K562 (cell line): ENCODE measurements around the gene COL9A2. TPM values are rescaled to one million over a fixed set of nuclear protein-coding genes. Genes with fewer than 3 reads are reported as not detected.

Experiments
- ATAC-seq: fragments of 200-7000 bp; cut with Tn5 transposase; 3 replicates; pipeline ENCODE4 v1.9.1; 2020; ENCODE audit warnings: moderate library complexity
- BruUV-seq: library from RNA; stranded (reverse); fragments of 400-500 nt; replicated peaks from 2 replicates; lab custom pipeline; 2021; lab: Mats Ljungman, UMichigan
- CTCF ChIA-PET: fragments of 300-600 bp; formaldehyde crosslinking; extraction: SDS; loops from one replicate; lab custom pipeline; 2021; ENCODE audit warnings: low intra/inter-chr PET ratio; lab: Yijun Ruan, JAX
- POLR2A ChIA-PET: fragments of 300-600, 350-650 bp; sonication (Branson Sonifier 250); formaldehyde crosslinking; extraction: SDS; loops from one replicate; lab custom pipeline; 2021; ENCODE audit warnings: antibody characterized with exemption, inconsistent platforms; lab: Yijun Ruan, JAX
- DNase-seq, 4 experiments: peaks; one replicate each; pipeline versions ENCODE4 v3.0.0 to v3.0.0-alpha.2; 2011 to 2018; ENCODE audit warnings: low spot score in 3 of 4, mixed read lengths in 3 of 4; ENCODE audit errors: extremely low read depth in 1 of 4
- FAIRE-seq: peaks from 2 replicates; lab custom pipeline; 2011; peaks lifted over from hg19 to GRCh38; lab: Jason Lieb, UNC
- H2AFZ ChIP-seq: 2 replicates; pipeline ENCODE4 v1.6.0; 2011; ENCODE audit warnings: low read depth, low read length, control low read depth, inconsistent platforms
- H3K27ac ChIP-seq: fragments of 200-600 bp; 3 replicates; pipeline ENCODE4 v1.8.0; 2011; ENCODE audit warnings: low read depth, mild to moderate bottlenecking, control low read depth, inconsistent platforms, low read length, moderate library complexity, mixed read lengths; ENCODE audit errors: extremely low read depth
- H3K27me3 ChIP-seq, 2 experiments: fragments of 300-600 bp in 1 of 2; 2 replicates in 1 of 2; 3 replicates in 1 of 2; pipeline versions ENCODE4 v1.6.0 to v1.8.0; 2011; ENCODE audit warnings: inconsistent platforms in 2 of 2, low read length in 2 of 2, mild to moderate bottlenecking in 1 of 2, mixed read lengths in 1 of 2, moderate library complexity in 1 of 2; ENCODE audit not compliant: control insufficient read depth in 2 of 2, insufficient read depth in 2 of 2
- H3K36me3 ChIP-seq: fragments of 300-600 bp; 3 replicates; pipeline ENCODE4 v1.8.0; 2011; ENCODE audit warnings: mild to moderate bottlenecking, low read length, inconsistent platforms; ENCODE audit not compliant: control insufficient read depth, insufficient read depth
- H3K4me1 ChIP-seq, 2 experiments: fragments of 200-600 bp in 1 of 2; replicated peaks in 1 of 2; 2 replicates in 1 of 2; 3 replicates in 1 of 2; pipeline versions ENCODE4 v1.5.1 to v1.8.0; 2011; ENCODE audit warnings: inconsistent platforms in 2 of 2, low read length in 2 of 2, mild to moderate bottlenecking in 1 of 2, mixed read lengths in 1 of 2, moderate library complexity in 1 of 2; ENCODE audit not compliant: control insufficient read depth in 2 of 2, insufficient read depth in 2 of 2
- H3K4me2 ChIP-seq: 2 replicates; pipeline ENCODE4 v1.6.1; 2011; ENCODE audit warnings: low read length, control low read depth, inconsistent platforms, mixed read lengths; ENCODE audit not compliant: insufficient read depth
- H3K4me3 ChIP-seq: fragments of 200-600 bp; sonication (generic), shearing (Covaris generic); 2 replicates; pipeline ENCODE4 v1.5.1; 2016; ENCODE audit warnings: control low read depth, inconsistent platforms
- H3K79me2 ChIP-seq: fragments of 200-600 bp; 3 replicates; pipeline ENCODE4 v1.8.0; 2011; ENCODE audit warnings: low read length, inconsistent platforms; ENCODE audit not compliant: control insufficient read depth, insufficient read depth
- H3K9ac ChIP-seq, 2 experiments: 2 replicates each; pipeline versions ENCODE4 v1.6.0 to v1.6.1; 2011; ENCODE audit warnings: low read depth in 2 of 2, low read length in 2 of 2, control low read depth in 1 of 2, inconsistent platforms in 1 of 2, mild to moderate bottlenecking in 1 of 2, mixed read lengths in 1 of 2; ENCODE audit not compliant: insufficient read depth in 1 of 2
- H3K9me1 ChIP-seq: one replicate; pipeline ENCODE4 v1.6.0; 2011; ENCODE audit warnings: inconsistent platforms, mild to moderate bottlenecking, low read length, moderate library complexity; ENCODE audit not compliant: control insufficient read depth, insufficient read depth
- H3K9me3 ChIP-seq: replicated peaks from 2 replicates; pipeline ENCODE4 v1.5.1; 2011; ENCODE audit warnings: low read depth, low read length, inconsistent platforms; ENCODE audit not compliant: control insufficient read depth, insufficient read depth
- H4K20me1 ChIP-seq: replicated peaks from 2 replicates; pipeline ENCODE4 v1.6.1; 2011; ENCODE audit warnings: low read length, inconsistent platforms, mixed read lengths; ENCODE audit not compliant: control insufficient read depth, insufficient read depth
- ADNP ChIP-seq: fragments of 200-800 bp; sonication (Bioruptor generic); IDR thresholded peaks from 2 replicates; pipeline ENCODE4 v1.6.1; 2016; ENCODE audit warnings: missing genetic modification characterization, missing compliant biosample characterization
- ARHGAP35 ChIP-seq: fragments of 450-650 bp; IDR thresholded peaks from 2 replicates; pipeline ENCODE4 v1.6.1; 2018; ENCODE audit not compliant: partially characterized antibody
- BRD4 ChIP-seq: fragments of 200-600 bp; sonication (generic); IDR thresholded peaks from 2 replicates; pipeline ENCODE4 v1.6.1; 2017; ENCODE audit warnings: inconsistent platforms
- ELF1 ChIP-seq: fragments of 200-800 bp; sonication (Bioruptor generic); IDR thresholded peaks from 2 replicates; pipeline ENCODE4 v1.6.1; 2016; ENCODE audit warnings: missing genetic modification characterization, missing compliant biosample characterization
- GABPA ChIP-seq: fragments of 200-800 bp; sonication (Bioruptor generic); conservative IDR thresholded peaks from 2 replicates; pipeline ENCODE4 v1.6.1; 2016; ENCODE audit warnings: low read depth, missing genetic modification characterization, missing compliant biosample characterization
- L3MBTL2 ChIP-seq: fragments of 450-650 bp; IDR thresholded peaks from 2 replicates; pipeline ENCODE4 v1.6.1; 2016; ENCODE audit warnings: mild to moderate bottlenecking, moderate library complexity
- RB1 ChIP-seq: fragments of 450-650 bp; IDR thresholded peaks from 2 replicates; pipeline ENCODE4 v1.6.1; 2017; ENCODE audit warnings: low read depth, mild to moderate bottlenecking
- RUNX1 ChIP-seq: sonication (generic); IDR thresholded peaks from 2 replicates; pipeline ENCODE4 v1.6.1; 2016; ENCODE audit warnings: antibody characterized with exemption, low read depth
- SIRT6 ChIP-seq: IDR thresholded peaks from one replicate; pipeline ENCODE4 v1.6.1; 2012; ENCODE audit warnings: low read depth, mild to moderate bottlenecking, control low read depth, inconsistent platforms, low read length, moderate library complexity
- SPI1 ChIP-seq: IDR thresholded peaks from 2 replicates; pipeline ENCODE4 v1.6.1; 2011; ENCODE audit warnings: low read depth, low read length, control low read depth, borderline replicate concordance
- ZFP30 ChIP-seq: fragments of 250-450 bp; sonication (Bioruptor Pico); IDR thresholded peaks from 2 replicates; pipeline ENCODE4 v1.8.0; 2022; ENCODE audit warnings: moderate library complexity, mild to moderate bottlenecking, inconsistent platforms, borderline replicate concordance
- ZNF311 ChIP-seq: fragments of 250-450 bp; sonication (Bioruptor Pico); IDR thresholded peaks from 2 replicates; pipeline ENCODE4 v1.4.0; 2020; ENCODE audit warnings: mild to moderate bottlenecking, moderate library complexity
- ZNF561 ChIP-seq: fragments of 450-650 bp; formaldehyde crosslinking; conservative IDR thresholded peaks from 2 replicates; pipeline ENCODE4 v1.4.0; 2020; ENCODE audit warnings: mild to moderate bottlenecking, moderate library complexity
- ZNF644 ChIP-seq: fragments of 200-800 bp; sonication (Bioruptor generic); IDR thresholded peaks from 2 replicates; pipeline ENCODE4 v1.6.1; 2016; ENCODE audit warnings: low read depth, missing genetic modification characterization, missing compliant biosample characterization
- ZNF696 ChIP-seq: fragments of 250-450 bp; sonication (Bioruptor Pico); conservative IDR thresholded peaks from 2 replicates; pipeline ENCODE4 v1.4.0; 2020; ENCODE audit warnings: mild to moderate bottlenecking, moderate library complexity
- WGBS: fragments of 100-300 bp; shearing (Covaris generic); methylation state at CpG from one replicate; pipeline ENCODE4 v1.1.6; 2016; ENCODE audit warnings: low coverage, mixed read lengths; ENCODE audit not compliant: insufficient coverage; ENCODE audit errors: missing lambda C conversion rate; 5-methylcytosine and 5-hydroxymethylcytosine counted together
- in situ Hi-C: fragments of 300-500 bp; cut with MboI; formaldehyde crosslinking; loops from 4 replicates; pipeline ENCODE4 v1.15.0; 2018; ENCODE audit warnings: inconsistent platforms, mixed read lengths
- intact Hi-C: fragments of 100-400 bp; cut with micrococcal nuclease; formaldehyde crosslinking; loops from 2 replicates; pipeline ENCODE4 v1.14.2; 2022
- polyA plus RNA-seq, 8 experiments: library from polyadenylated mRNA; depleted of rRNA in 4 of 8; stranded (reverse) in 5 of 8; unstranded in 3 of 8; fragments of >200 nt; fragmentation: Nextera tagmentation in 2 of 8; fragmentation: Illumina TruSeq in 1 of 8; extraction: Ambion mirVana in 2 of 8; extraction: Trizol in 1 of 8; gene quantifications; 2 replicates each; pipeline versions ENCODE4 v1.2.1 to v1.2.3, GENCODE V29; 2011 to 2014; ENCODE audit warnings: inconsistent platforms in 1 of 8, missing spikeins in 1 of 8
- total RNA-seq, 7 experiments: library from RNA; depleted of rRNA in 6 of 7; stranded (reverse); fragments of >200 nt in 6 of 7; fragmentation: Illumina TruSeq in 2 of 7; extraction: Trizol in 2 of 7; gene quantifications; 2 replicates each; pipeline versions ENCODE4 v1.2.1 to v1.2.3, GENCODE V29; 2011 to 2021; ENCODE audit warnings: low replicate concordance in 1 of 7
- TF ChIP-seq, protein P1 (sequence below), 2 experiments: fragments of 450-650 bp in 1 of 2; sonication (generic) in 1 of 2; formaldehyde crosslinking; conservative IDR thresholded peaks; 2 replicates each; pipeline versions ENCODE4 v1.4.0 to v1.8.1; 2020 to 2022; ENCODE audit warnings: mild to moderate bottlenecking in 1 of 2, missing genetic modification reagents in 1 of 2
- TF ChIP-seq, protein P2 (sequence below): fragments of 250-450 bp; sonication (Bioruptor Pico); IDR thresholded peaks from 2 replicates; pipeline ENCODE4 v1.8.0; 2022; ENCODE audit warnings: inconsistent platforms, mild to moderate bottlenecking, moderate library complexity, borderline replicate concordance
- TF ChIP-seq, protein P3 (sequence below): IDR thresholded peaks from 2 replicates; pipeline ENCODE4 v1.6.1; 2016; ENCODE audit warnings: missing genetic modification characterization, missing compliant biosample characterization

The COL9A2 gene
- total and polyA plus RNA-seq, 9 of the 15 experiments (the other 6 are each of a cell fraction or from before 2014, with no cell fraction given) = 0.03 to 2.2 (median 0.31) TPM

DNA sequence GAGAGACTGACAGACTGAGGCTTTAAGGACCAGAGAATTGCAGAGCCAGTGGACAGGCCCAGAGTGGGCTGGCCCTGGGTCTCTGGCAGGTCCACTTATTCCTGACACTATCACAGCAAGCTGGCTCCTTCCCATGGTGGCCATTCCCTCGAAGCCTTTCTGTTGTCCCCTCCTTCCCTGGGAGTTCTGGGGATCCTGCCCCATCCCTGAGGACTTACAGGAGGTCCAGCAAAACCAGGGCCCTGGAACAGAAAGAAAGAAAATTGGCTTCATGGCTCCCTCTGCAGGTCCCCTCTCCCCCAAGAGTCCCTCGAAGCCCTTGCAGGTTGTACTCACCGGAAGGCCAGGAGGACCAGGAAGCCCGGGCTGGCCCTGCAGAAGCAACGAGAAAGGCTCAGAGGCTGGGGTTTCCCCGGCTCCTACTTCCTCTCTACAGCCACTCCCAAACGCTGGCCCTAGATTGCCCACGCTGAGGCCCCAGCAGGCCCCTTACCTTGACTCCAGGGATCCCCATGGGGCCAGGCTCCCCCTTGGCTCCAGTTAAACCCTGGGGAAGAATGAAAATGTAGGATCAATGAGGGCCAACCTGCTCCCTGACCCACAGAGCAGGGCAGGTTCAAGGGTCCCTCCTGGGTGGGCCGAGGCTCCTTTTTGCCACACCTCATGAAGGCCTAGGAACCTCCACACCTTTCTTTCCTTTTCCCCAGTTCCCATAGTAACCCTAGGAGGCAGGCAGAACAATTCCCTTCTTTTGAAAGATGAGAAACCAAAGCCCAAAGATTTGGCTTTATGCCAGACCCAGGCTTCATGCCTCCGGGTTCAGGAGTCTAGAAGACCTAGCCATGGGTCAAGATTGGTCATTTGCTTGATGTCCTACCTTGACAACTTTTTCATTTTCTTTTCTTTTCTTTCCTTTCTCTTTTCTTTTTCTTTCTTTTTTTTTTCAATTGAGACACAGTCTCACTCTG, 4.6 kb downstream of the COL9A2 start:
- no TSS peak for BruUV-seq
- FAIRE-seq = no peak
- Histone ChIP-seq H3K9me3 (no peaks in the 10 kb centered on the region), H2AFZ (peak overlapping the region; percentile 50), H3K9ac (peak overlapping the region in 1 of 2 experiments; percentile 51; a peak in 1 of 4 replicates), H3K4me1 (peaks cover 29 to 64% of the 10 kb centered on the region in 2 experiments), H3K79me2 (no peaks in the 10 kb centered on the region), H3K4me2 (no peak overlapping the region; the same call in 1 of the 2 replicates), H3K27ac (no peak overlapping the region), H3K36me3 (no peaks in the 10 kb centered on the region), H3K27me3 (no peaks in the 10 kb centered on the region; a peak in 1 of 5 replicates), H4K20me1 (no peaks in the 10 kb centered on the region), H3K4me3 (no peak overlapping the region), H3K9me1 (no peaks in the 10 kb centered on the region)
- intact Hi-C loops (no loop called here), in situ Hi-C loops (no loop called here)
- POLR2A ChIA-PET = no interaction called here
- CTCF ChIA-PET = interaction anchor here (0.6 to 0.9 kb wide), 2 partner anchors 92 to 228 kb away, joined by 3 to 4 read pairs; no protein-coding TSS in a partner anchor
- peak in 1 of 4 experiments; percentile 50 for DNase-seq
- WGBS = 40% methylated on average over 10 of the region's 10 CpGs
- peak; percentile 18 for ATAC-seq
- TF ChIP-seq, protein P1, sequence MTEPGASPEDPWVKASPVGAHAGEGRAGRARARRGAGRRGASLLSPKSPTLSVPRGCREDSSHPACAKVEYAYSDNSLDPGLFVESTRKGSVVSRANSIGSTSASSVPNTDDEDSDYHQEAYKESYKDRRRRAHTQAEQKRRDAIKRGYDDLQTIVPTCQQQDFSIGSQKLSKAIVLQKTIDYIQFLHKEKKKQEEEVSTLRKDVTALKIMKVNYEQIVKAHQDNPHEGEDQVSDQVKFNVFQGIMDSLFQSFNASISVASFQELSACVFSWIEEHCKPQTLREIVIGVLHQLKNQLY (CRISPR knock-in tag; conservative IDR thresholded peaks at IDR 0.05) = no peak
- TF ChIP-seq ZFP30 (CRISPR knock-in tag) = no peak
- no peak for TF ChIP-seq RUNX1
- TF ChIP-seq, protein P2, sequence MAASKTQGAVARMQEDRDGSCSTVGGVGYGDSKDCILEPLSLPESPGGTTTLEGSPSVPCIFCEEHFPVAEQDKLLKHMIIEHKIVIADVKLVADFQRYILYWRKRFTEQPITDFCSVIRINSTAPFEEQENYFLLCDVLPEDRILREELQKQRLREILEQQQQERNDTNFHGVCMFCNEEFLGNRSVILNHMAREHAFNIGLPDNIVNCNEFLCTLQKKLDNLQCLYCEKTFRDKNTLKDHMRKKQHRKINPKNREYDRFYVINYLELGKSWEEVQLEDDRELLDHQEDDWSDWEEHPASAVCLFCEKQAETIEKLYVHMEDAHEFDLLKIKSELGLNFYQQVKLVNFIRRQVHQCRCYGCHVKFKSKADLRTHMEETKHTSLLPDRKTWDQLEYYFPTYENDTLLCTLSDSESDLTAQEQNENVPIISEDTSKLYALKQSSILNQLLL (CRISPR knock-in tag) = no peak
- peak; percentile 64 for TF ChIP-seq ELF1 (tag)
- TF ChIP-seq ADNP (tag) = no peak
- TF ChIP-seq L3MBTL2 = peak; percentile 45; the same call in 1 of the 2 replicates
- no peak for TF ChIP-seq ZNF696
- no peak for TF ChIP-seq ZNF311 (CRISPR knock-in tag)
- peak; percentile 36; the same call in 1 of the 2 replicates for TF ChIP-seq GABPA (tag)
- TF ChIP-seq ZNF644 (tag) = 0 out of 2 replicates have a peak, but pooled peaks have one; percentile 29
- peak; percentile 81; the same call in 1 of the 2 replicates for TF ChIP-seq SPI1
- 0 out of 2 replicates have a peak, but pooled peaks have one; percentile 45 for TF ChIP-seq BRD4
- TF ChIP-seq RB1 = 0 out of 2 replicates have a peak, but pooled peaks have one; percentile 20
- no peak for TF ChIP-seq SIRT6
- TF ChIP-seq ZNF561 = no peak
- TF ChIP-seq ARHGAP35 = no peak
- TF ChIP-seq, protein P3, sequence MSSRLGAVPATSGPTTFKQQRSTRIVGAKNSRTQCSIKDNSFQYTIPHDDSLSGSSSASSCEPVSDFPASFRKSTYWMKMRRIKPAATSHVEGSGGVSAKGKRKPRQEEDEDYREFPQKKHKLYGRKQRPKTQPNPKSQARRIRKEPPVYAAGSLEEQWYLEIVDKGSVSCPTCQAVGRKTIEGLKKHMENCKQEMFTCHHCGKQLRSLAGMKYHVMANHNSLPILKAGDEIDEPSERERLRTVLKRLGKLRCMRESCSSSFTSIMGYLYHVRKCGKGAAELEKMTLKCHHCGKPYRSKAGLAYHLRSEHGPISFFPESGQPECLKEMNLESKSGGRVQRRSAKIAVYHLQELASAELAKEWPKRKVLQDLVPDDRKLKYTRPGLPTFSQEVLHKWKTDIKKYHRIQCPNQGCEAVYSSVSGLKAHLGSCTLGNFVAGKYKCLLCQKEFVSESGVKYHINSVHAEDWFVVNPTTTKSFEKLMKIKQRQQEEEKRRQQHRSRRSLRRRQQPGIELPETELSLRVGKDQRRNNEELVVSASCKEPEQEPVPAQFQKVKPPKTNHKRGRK (tag) = 0 out of 2 replicates have a peak, but pooled peaks have one; percentile 24
